ENCODE data around the gene LRRC2. TPM values are rescaled to one million over a fixed set of nuclear protein-coding genes. Genes with fewer than 3 reads are reported as not detected.
"Not testable (repeated sequence)": the region's sequence is repeated elsewhere in the genome, so short reads cannot be mapped to it uniquely, and the experiment has no call there.

The LRRC2 gene
- total RNA-seq, 3 donors from 2014 or later, result 1.8 to 2.8 (median 2.5) TPM

DNA sequence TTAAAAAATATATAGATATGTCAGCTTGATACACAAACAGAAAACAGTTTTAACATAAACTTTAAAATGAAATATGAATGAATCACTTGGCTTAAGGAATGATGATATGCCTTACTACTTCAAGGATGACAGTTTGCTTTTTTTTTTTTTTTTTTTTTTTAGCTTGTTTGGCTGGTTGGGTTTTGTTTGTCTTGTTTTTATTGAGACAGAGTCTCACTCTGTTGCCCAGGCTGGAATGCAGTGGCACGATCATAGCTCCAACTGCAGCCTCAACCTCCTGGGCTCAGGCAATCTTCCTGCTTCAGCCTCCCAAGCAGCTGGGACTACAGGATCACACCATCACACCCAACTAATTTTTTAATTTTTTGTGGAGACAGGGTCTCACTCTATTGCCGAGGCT is 14.5 kb downstream of the LRRC2 start:
- Histone ChIP-seq H3K4me3 (no peak overlapping the region), H3K9me3 (no peaks in the 10 kb centered on the region), H3K36me3 (ENCODE audit: low read depth) (no peaks in the 10 kb centered on the region), H3K4me1 (ENCODE audit: low read depth) (no peaks in the 10 kb centered on the region)
- DNase-seq, result no peak
- TF ChIP-seq, protein P1, sequence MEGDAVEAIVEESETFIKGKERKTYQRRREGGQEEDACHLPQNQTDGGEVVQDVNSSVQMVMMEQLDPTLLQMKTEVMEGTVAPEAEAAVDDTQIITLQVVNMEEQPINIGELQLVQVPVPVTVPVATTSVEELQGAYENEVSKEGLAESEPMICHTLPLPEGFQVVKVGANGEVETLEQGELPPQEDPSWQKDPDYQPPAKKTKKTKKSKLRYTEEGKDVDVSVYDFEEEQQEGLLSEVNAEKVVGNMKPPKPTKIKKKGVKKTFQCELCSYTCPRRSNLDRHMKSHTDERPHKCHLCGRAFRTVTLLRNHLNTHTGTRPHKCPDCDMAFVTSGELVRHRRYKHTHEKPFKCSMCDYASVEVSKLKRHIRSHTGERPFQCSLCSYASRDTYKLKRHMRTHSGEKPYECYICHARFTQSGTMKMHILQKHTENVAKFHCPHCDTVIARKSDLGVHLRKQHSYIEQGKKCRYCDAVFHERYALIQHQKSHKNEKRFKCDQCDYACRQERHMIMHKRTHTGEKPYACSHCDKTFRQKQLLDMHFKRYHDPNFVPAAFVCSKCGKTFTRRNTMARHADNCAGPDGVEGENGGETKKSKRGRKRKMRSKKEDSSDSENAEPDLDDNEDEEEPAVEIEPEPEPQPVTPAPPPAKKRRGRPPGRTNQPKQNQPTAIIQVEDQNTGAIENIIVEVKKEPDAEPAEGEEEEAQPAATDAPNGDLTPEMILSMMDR (IDR thresholded peaks at IDR 0.05), result no peak
- no peak for ATAC-seq
- intact Hi-C loops (cut with DNase I, micrococcal nuclease), result loop anchor here in 1 of 2 donors (10.0 kb wide), 1 partner anchor 67 kb away; no protein-coding TSS in a partner anchor

DNA sequence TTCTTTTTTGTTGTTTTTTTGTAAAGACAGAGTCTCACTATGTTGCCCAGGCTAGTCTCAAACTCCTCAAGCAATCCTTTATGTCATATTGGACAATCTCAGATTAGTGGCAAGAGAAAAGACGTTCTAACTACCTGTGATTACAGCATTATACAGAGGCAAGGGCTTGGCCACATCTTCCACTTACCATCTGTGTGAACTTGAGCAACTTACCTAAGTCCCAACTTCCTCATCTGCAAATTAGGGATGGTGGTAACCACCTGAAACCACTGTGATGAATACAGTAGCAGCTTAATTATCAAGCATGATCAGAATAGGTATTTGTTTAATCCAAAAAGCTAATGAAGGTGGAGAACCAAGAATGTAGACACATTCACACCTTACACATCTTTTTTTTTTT is 16.1 kb downstream of the LRRC2 start:
- no peak for ATAC-seq
- DNase-seq, result no peak
- TF ChIP-seq, protein P1 (IDR thresholded peaks at IDR 0.05), result no peak
- intact Hi-C loops (cut with DNase I, micrococcal nuclease), result loop anchor here in 1 of 2 donors (10.0 kb wide), 1 partner anchor 65 kb away; no protein-coding TSS in a partner anchor
- no peaks in the 10 kb centered on the region for H3K4me1 ChIP-seq (ENCODE audit: low read depth)
- H3K4me3 ChIP-seq, result no peak overlapping the region
- no peaks in the 10 kb centered on the region for H3K36me3 ChIP-seq (ENCODE audit: low read depth)
- no peaks in the 10 kb centered on the region for H3K9me3 ChIP-seq

DNA sequence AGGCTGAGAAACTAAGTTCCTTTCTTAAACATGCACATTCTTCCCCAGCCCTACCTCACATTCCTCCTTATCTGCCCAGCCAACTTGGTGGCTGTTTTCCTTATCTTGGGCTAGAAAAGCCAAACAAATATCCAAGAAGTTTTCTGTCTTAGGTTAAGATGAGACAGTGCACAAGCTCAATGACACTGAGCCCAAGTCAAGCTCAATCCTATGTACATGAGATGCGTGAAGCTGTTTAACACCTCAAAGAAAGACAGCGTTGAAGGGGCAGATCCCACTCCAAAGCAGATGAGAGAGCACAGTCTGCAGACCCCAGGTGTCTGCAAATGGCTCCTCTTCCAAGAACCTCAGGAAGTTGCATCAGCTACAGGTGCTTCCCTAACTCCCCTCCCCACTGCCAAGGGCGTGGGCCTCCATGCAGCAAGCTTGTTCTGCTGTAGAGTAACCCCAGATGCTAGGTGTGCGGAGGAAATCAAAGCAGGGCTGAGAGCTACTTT is 16.6 kb downstream of the LRRC2 start:
- ATAC-seq, result no peak
- no peaks in the 10 kb centered on the region for H3K9me3 ChIP-seq
- no peaks in the 10 kb centered on the region for H3K36me3 ChIP-seq (ENCODE audit: low read depth)
- no peak overlapping the region for H3K4me3 ChIP-seq
- TF ChIP-seq, protein P1 (IDR thresholded peaks at IDR 0.05), result no peak
- no peak for DNase-seq
- intact Hi-C loops (cut with DNase I, micrococcal nuclease), result no loop called here
- H3K4me1 ChIP-seq (ENCODE audit: low read depth), result no peaks in the 10 kb centered on the region

DNA sequence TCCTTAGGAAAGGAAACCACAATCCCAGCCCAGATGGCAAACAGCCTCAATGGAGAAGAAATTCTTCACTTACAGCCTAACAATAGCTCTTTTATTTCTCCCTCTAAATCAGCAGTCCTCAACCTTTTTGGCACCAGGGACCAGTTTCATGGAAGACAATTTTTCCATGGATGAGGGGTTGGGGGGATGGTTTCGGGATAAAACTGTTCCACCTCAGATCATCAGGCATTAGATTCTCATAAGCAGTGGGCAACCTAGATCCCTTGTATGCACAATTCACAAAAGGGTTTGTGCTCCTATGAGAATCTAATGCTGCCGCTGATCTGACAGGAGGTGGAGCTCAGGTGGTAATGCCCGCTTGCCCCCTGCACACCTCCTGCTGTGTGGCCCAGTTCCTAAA is 17.5 kb downstream of the LRRC2 start:
- H3K36me3 ChIP-seq (ENCODE audit: low read depth); H3K4me1 ChIP-seq (ENCODE audit: low read depth); intact Hi-C loops (cut with DNase I, micrococcal nuclease); H3K9me3 ChIP-seq; DNase-seq; H3K4me3 ChIP-seq; ATAC-seq: not testable (repeated sequence)

DNA sequence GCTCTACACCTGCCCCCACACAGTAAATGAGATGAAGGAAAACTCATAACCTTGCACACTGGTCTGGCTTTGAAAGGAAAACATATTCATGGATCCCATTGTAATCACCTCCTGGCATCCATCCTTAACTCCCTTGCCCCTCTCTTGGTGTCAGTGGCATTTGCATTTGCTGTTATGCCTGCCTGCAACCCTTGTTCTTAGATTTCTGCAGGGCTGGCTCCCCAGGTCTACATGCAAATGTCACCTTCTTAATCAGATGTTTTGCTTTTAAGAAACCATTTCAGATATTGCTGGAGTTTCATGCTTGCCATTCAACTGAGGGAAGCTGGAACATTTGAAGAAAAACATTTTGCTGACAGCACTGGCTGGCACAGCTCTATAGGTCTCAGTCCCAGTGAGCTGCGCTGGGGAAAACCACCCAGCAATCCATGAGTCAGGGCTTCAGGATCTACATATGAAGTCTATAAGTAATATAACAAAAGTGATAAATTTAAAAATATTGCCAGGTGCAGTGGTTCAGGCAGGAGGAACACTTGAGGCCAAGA is 19.1 kb downstream of the LRRC2 start:
- Histone ChIP-seq H3K36me3 (ENCODE audit: low read depth) (no peaks in the 10 kb centered on the region), H3K9me3 (no peaks in the 10 kb centered on the region), H3K4me3 (no peak overlapping the region), H3K4me1 (ENCODE audit: low read depth) (no peaks in the 10 kb centered on the region)
- DNase-seq (no peak), ATAC-seq (no peak)
- TF ChIP-seq, protein P1 (IDR thresholded peaks at IDR 0.05), result no peak
- intact Hi-C loops (cut with DNase I, micrococcal nuclease), result no loop called here

DNA sequence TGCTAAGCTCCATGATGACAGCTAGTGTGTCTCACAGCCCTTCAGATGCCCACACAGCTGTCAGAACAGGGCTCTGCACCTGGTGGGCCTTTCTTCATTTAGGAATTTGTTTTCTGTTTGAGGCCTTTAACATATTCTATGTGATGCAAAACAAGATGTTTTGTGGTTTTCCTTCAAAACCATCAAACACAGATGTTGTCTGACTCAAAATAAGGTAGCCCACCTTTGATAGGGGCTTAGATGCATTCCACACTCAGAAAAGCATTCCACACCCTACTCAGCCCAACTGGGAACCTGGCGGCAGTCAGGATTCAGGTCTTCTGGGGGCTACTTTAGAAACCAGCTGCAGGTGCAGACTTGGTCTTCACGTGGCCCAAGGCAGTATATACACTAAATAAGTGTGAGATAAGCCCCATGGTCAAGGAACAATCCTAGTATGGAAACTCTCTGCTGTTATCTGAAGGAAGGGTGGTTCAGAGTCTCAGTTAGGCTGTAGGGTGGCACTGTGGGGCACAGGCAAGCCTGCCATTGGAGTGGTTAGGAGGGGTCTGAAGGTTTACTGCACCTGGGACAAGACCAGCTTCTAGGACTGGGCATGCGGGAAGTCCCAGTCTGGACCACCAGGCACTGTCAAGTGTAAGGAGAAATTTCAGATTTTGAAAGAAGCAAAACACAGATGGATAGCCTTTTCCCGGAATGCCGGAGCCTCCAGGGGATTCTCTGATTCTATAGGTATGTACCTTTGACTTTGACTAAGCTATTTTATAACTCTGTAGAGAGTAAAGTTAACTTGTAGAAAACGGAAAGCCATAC is 20.1 kb downstream of the LRRC2 start:
- no peaks in the 10 kb centered on the region for H3K36me3 ChIP-seq (ENCODE audit: low read depth)
- H3K4me3 ChIP-seq, result no peak overlapping the region
- TF ChIP-seq, protein P1 (IDR thresholded peaks at IDR 0.05), result no peak
- DNase-seq, result no peak
- H3K9me3 ChIP-seq, result no peaks in the 10 kb centered on the region
- H3K4me1 ChIP-seq (ENCODE audit: low read depth), result no peaks in the 10 kb centered on the region
- intact Hi-C loops (cut with DNase I, micrococcal nuclease), result no loop called here
- no peak for ATAC-seq
